Pancreas (tissue), 10 donors: ENCODE data around the gene PPP4R3B. TPM values are rescaled to one million over a fixed set of nuclear protein-coding genes. Genes with fewer than 3 reads are reported as not detected.

Experiments used
- ATAC-seq, 4 donors: fragments of 200-7000 bp; cut with Tn5 transposase; one replicate each; pipeline versions ENCODE4 v1.8.0 to v1.9.1; 2020; ENCODE audit warnings: mild to moderate bottlenecking in 4 of 4, moderate library complexity in 4 of 4
- DNase-seq, 6 donors: peaks; one replicate each; pipeline ENCODE4 v3.0.0-alpha.2; 2020
- FAIRE-seq: peaks from 2 replicates; lab custom pipeline; 2012; peaks lifted over from hg19 to GRCh38; lab: Jason Lieb, UNC
- H3K27ac ChIP-seq, 4 donors: fragments of 200-600 bp; sonication (generic); 1 replicate in 3 of 4; 2 replicates in 1 of 4; pipeline versions ENCODE4 v1.5.0 to v1.8.0; 2020
- H3K27me3 ChIP-seq, 4 donors: fragments of 200-600 bp; one replicate each; pipeline ENCODE4 v1.8.0; 2021
- H3K36me3 ChIP-seq, 3 donors: fragments of 200-600 bp; sonication (generic) in 1 of 3; one replicate each; pipeline versions ENCODE4 v1.5.0 to v1.8.0; 2020 to 2021
- H3K4me1 ChIP-seq, 3 donors: fragments of 200-600 bp; one replicate each; pipeline ENCODE4 v1.8.0; 2021
- H3K4me3 ChIP-seq, 4 donors: fragments of 200-600 bp; sonication (generic) in 2 of 4; one replicate each; pipeline versions ENCODE4 v1.5.0 to v1.8.0; 2020 to 2021
- H3K9me3 ChIP-seq, 4 donors: fragments of 200-600 bp; one replicate each; pipeline ENCODE4 v1.8.0; 2021
- CTCF ChIP-seq, 4 donors: fragments of 200-600 bp; sonication (generic) in 3 of 4; IDR thresholded peaks; one replicate each; pipeline versions ENCODE4 v1.5.0 to v1.8.0; 2021; ENCODE audit warnings: antibody characterized with exemption in 4 of 4
- WGBS, 2 donors: extraction: QIAGEN DNeasy Blood & Tissue Kit; methylation state at CpG; one replicate each; pipeline ENCODE4 v1.1.7; 2013; 5-methylcytosine and 5-hydroxymethylcytosine counted together
- intact Hi-C, 3 donors: fragments of 100-400 bp; cut with DNase I; formaldehyde crosslinking; loops; one replicate each; pipeline versions ENCODE4 v1.11.1 to v1.14.2; 2022
- polyA plus RNA-seq, 2 donors: library from polyadenylated mRNA; stranded (reverse); fragments of 200-250 nt; gene quantifications; one replicate each; pipeline ENCODE4 v1.2.3, GENCODE V29; 2013
- total RNA-seq, 6 donors: library from RNA; stranded (reverse); fragmentation: NEBNext Ultra II Directional in 4 of 6; extraction: Animal tissue kit (Norgen Biotek cat#: 25700) in 4 of 6; gene quantifications; one replicate each; pipeline versions ENCODE4 v1.2.1 to v1.2.4, GENCODE V29; 2021 to 2023
- donor health status: healthy with polysubstance abuse.
- donor health status: DM: no; HTN: no; CAD: no; lungs with moderate emphysema.
- donor health status: DM: no; HTN: no; CAD: no.
- donor health status: control.
- donor health status: control.
- donor health status: Bipolar disorder and iron deficiency.
- donor health status: DM: yes; HTN: yes; CAD: no.
- donor health status: DM: no; HTN: no; CAD: no.
- donor health status: DM: no; HTN: no; CAD: no.
- donor health status: DM: yes; HTN: yes; CAD: no.

Gene PPP4R3B
- total and polyA plus RNA-seq, 8 donors, result 13.7 to 59.1 (median 33.5) TPM

GRCh38 chr2:55592130-55592529, 25.3 kb downstream of the PPP4R3B start:
- ATAC-seq (no peak), DNase-seq (no peak), FAIRE-seq (no peak)
- no peak overlapping the region for H3K4me3 ChIP-seq
- peaks cover 0 to 3% (median 2%) of the 10 kb centered on the region in 3 donors for H3K4me1 ChIP-seq
- H3K27me3 ChIP-seq, result no peaks in the 10 kb centered on the region
- no peak for TF ChIP-seq CTCF (IDR thresholded peaks at IDR 0.05)
- no peaks in the 10 kb centered on the region for H3K9me3 ChIP-seq
- WGBS, 2 donors, result 11 to 12% methylated on average over 1 of the region's 1 CpG
- no peak overlapping the region for H3K27ac ChIP-seq
- no peaks in the 10 kb centered on the region for H3K36me3 ChIP-seq
- intact Hi-C loops, result no loop called here

- Histone ChIP-seq H3K27ac (no peak overlapping the region), H3K9me3 (no peaks in the 10 kb centered on the region), H3K27me3 (no peaks in the 10 kb centered on the region), H3K4me3 (no peak overlapping the region), H3K36me3 (no peaks in the 10 kb centered on the region), H3K4me1 (peaks cover 0 to 3% (median 0%) of the 10 kb centered on the region in 3 donors)
- no peak for DNase-seq
- intact Hi-C loops, result no loop called here
- ATAC-seq, result peak in 2 of 4 donors; percentile 24 to 46
- no peak for TF ChIP-seq CTCF (IDR thresholded peaks at IDR 0.05)
- no peak for FAIRE-seq
- WGBS, 2 donors, result 78 to 87% methylated on average over 7 of the region's 7 CpGs
Observed at GRCh38 chr2:55590810-55591440, 26.5 kb downstream of the PPP4R3B start.

- FAIRE-seq (no peak), DNase-seq (no peak), ATAC-seq (peak in 1 of 4 donors; percentile 21)
- H3K4me3 ChIP-seq, result no peak overlapping the region
- H3K27me3 ChIP-seq, result no peaks in the 10 kb centered on the region
- intact Hi-C loops, result no loop called here
- H3K4me1 ChIP-seq, result peaks cover 0 to 11% (median 0%) of the 10 kb centered on the region in 3 donors
- peaks cover 0 to 5% (median 4%) of the 10 kb centered on the region in 3 donors for H3K36me3 ChIP-seq
- H3K9me3 ChIP-seq, result no peaks in the 10 kb centered on the region
- 75 to 89% methylated on average over 2 of the region's 2 CpGs for WGBS, 2 donors
- TF ChIP-seq CTCF (IDR thresholded peaks at IDR 0.05), result no peak
- H3K27ac ChIP-seq, result no peak overlapping the region
Observed at GRCh38 chr2:55585451-55586080, 31.9 kb downstream of the PPP4R3B start.

DNA sequence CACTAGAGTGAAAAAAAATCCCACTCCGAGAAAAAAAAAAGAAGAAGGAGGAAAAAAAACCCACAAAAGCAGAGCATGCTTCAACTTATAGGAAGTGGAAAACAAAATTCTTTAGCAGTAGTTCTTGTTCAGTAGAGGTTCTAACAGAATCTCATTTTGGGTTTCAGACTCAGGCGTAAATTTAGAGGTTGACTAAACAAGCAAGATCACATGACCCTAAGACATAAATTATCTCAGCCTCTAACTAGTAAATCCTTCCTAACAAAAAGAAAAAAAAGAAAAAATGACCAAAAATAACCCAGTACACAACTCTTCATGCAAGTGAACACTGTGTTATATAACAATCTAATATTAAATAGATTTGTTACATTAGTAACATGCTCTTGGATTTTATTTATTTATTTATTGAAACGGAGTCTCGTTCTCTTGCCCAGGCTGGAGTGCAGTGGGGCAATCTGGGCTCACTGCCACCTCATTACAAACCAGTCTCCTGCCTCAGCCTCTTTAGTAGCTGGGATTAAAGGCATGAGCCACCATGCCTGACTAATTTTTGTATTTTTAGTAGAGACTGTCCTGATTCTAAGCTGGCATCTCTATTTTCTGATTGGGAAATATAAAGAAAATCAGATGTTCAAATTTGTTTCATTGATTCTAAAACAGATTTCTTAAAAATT, 35.4 kb downstream of the PPP4R3B start:
- Histone ChIP-seq H3K9me3 (no peaks in the 10 kb centered on the region), H3K27ac (no peak overlapping the region), H3K36me3 (peaks cover 0 to 10% (median 9%) of the 10 kb centered on the region in 3 donors), H3K4me3 (no peak overlapping the region), H3K27me3 (no peaks in the 10 kb centered on the region), H3K4me1 (peaks cover 0 to 11% (median 0%) of the 10 kb centered on the region in 3 donors)
- no peak for TF ChIP-seq CTCF (IDR thresholded peaks at IDR 0.05)
- DNase-seq (no peak), FAIRE-seq (no peak), ATAC-seq (no peak)
- intact Hi-C loops, result no loop called here
- 69 to 77% methylated on average over 4 of the region's 4 CpGs for WGBS, 2 donors
